H9 (cell line): Measurements from ENCODE around the gene EYA4. TPM values are rescaled to one million over a fixed set of nuclear protein-coding genes. Genes with fewer than 3 reads are reported as not detected.

ENCODE experiments used
- DNase-seq: peaks from one replicate; pipeline ENCODE4 v3.0.0-alpha.2; 2017
- H2AFZ ChIP-seq: one replicate; pipeline ENCODE4 v1.6.1; 2013; ENCODE audit warnings: mild to moderate bottlenecking, low read length, control low read depth, moderate library complexity
- H2AK5ac ChIP-seq: 2 replicates; pipeline ENCODE4 v1.6.1; 2013; ENCODE audit warnings: low read length, control low read depth, mixed read lengths; ENCODE audit not compliant: insufficient read length
- H2BK120ac ChIP-seq: one replicate; pipeline ENCODE4 v1.6.1; 2013; ENCODE audit warnings: low read depth, mild to moderate bottlenecking, low read length, control low read depth, inconsistent platforms; ENCODE audit not compliant: poor library complexity, severe bottlenecking
- H2BK12ac ChIP-seq: 2 replicates; pipeline ENCODE4 v1.6.1; 2013; ENCODE audit warnings: low read length, control low read depth, mixed read lengths, low read depth; ENCODE audit not compliant: insufficient read length
- H2BK15ac ChIP-seq: 2 replicates; pipeline ENCODE4 v1.6.1; 2013; ENCODE audit warnings: low read depth, low read length, control low read depth
- H2BK20ac ChIP-seq: one replicate; pipeline ENCODE4 v1.6.1; 2013; ENCODE audit warnings: low read depth, mild to moderate bottlenecking, low read length, control low read depth, inconsistent platforms; ENCODE audit not compliant: poor library complexity, severe bottlenecking
- H2BK5ac ChIP-seq: 2 replicates; pipeline ENCODE4 v1.6.1; 2013; ENCODE audit warnings: low read length, control low read depth, mixed read lengths; ENCODE audit not compliant: insufficient read length
- H3K14ac ChIP-seq: 2 replicates; pipeline ENCODE4 v1.6.1; 2013; ENCODE audit warnings: low read length, control low read depth; ENCODE audit not compliant: insufficient read depth
- H3K18ac ChIP-seq: 2 replicates; pipeline ENCODE4 v1.6.1; 2013; ENCODE audit warnings: low read depth, mild to moderate bottlenecking, mixed read lengths, low read length, control low read depth; ENCODE audit not compliant: insufficient read length
- H3K23ac ChIP-seq: 2 replicates; pipeline ENCODE4 v1.6.1; 2013; ENCODE audit warnings: low read length, control low read depth, mixed read lengths, low read depth; ENCODE audit not compliant: insufficient read length
- H3K23me2 ChIP-seq: 2 replicates; pipeline ENCODE4 v1.6.1; 2013; ENCODE audit warnings: low read depth, mild to moderate bottlenecking, mixed read lengths, low read length, control low read depth; ENCODE audit not compliant: insufficient read length, poor library complexity, severe bottlenecking
- H3K27ac ChIP-seq: 2 replicates; pipeline ENCODE4 v1.5.1; 2013; ENCODE audit warnings: low read length, control low read depth, mixed read lengths, low read depth; ENCODE audit not compliant: insufficient read length
- H3K27me3 ChIP-seq: 2 replicates; pipeline ENCODE4 v1.6.1; 2013; ENCODE audit warnings: low read length, control low read depth, inconsistent platforms; ENCODE audit not compliant: insufficient read depth
- H3K4ac ChIP-seq: 2 replicates; pipeline ENCODE4 v1.6.1; 2013; ENCODE audit warnings: low read depth, mild to moderate bottlenecking, control low read depth, inconsistent platforms, low read length, moderate library complexity
- H3K4me1 ChIP-seq: 2 replicates; pipeline ENCODE4 v1.6.1; 2013; ENCODE audit warnings: low read length, control low read depth, inconsistent platforms; ENCODE audit not compliant: insufficient read depth
- H3K4me2 ChIP-seq: 2 replicates; pipeline ENCODE4 v1.6.1; 2013; ENCODE audit warnings: low read length, control low read depth, mixed read lengths; ENCODE audit not compliant: insufficient read length, insufficient read depth
- H3K56ac ChIP-seq: 2 replicates; pipeline ENCODE4 v1.6.1; 2013; ENCODE audit warnings: low read depth, mild to moderate bottlenecking, mixed read lengths, low read length, control low read depth; ENCODE audit not compliant: insufficient read length
- H3K79me1 ChIP-seq: 2 replicates; pipeline ENCODE4 v1.6.1; 2013; ENCODE audit warnings: low read depth, mild to moderate bottlenecking, moderate library complexity, low read length, control low read depth, inconsistent platforms; ENCODE audit not compliant: insufficient read depth, poor library complexity, severe bottlenecking
- H3K79me2 ChIP-seq: 2 replicates; pipeline ENCODE4 v1.6.1; 2013; ENCODE audit warnings: low read length, control low read depth, inconsistent platforms; ENCODE audit not compliant: insufficient read depth
- H3K9ac ChIP-seq: 2 replicates; pipeline ENCODE4 v1.6.1; 2013; ENCODE audit warnings: low read length, control low read depth, mixed read lengths; ENCODE audit not compliant: insufficient read length; ENCODE audit errors: extremely low read depth
- H3K9me3 ChIP-seq: one replicate; pipeline ENCODE4 v1.6.1; 2013; ENCODE audit warnings: low read depth, low read length, inconsistent platforms; ENCODE audit not compliant: control insufficient read depth
- H3T11ph ChIP-seq: one replicate; pipeline ENCODE4 v1.6.1; 2013; ENCODE audit warnings: mild to moderate bottlenecking, low read length, control low read depth, inconsistent platforms
- H4K20me1 ChIP-seq: one replicate; pipeline ENCODE4 v1.6.1; 2013; ENCODE audit not compliant: control insufficient read depth, insufficient read length, insufficient read depth
- H4K5ac ChIP-seq: 2 replicates; pipeline ENCODE4 v1.6.1; 2013; ENCODE audit warnings: low read depth, mild to moderate bottlenecking, mixed read lengths, low read length, control low read depth; ENCODE audit not compliant: insufficient read length
- H4K8ac ChIP-seq: replicated peaks from 2 replicates; pipeline ENCODE4 v1.6.1; 2013; ENCODE audit warnings: low read length, control low read depth, mixed read lengths, low read depth; ENCODE audit not compliant: insufficient read length
- H4K91ac ChIP-seq: 2 replicates; pipeline ENCODE4 v1.6.1; 2013; ENCODE audit warnings: low read depth, mild to moderate bottlenecking, moderate library complexity, mixed read lengths, low read length, control low read depth; ENCODE audit not compliant: insufficient read length
- H3K27ac Mint-ChIP-seq, 3 experiments: 2 replicates in 2 of 3; 3 replicates in 1 of 3; pipeline ENCODE4 v1.8.0; 2020 to 2021; ENCODE audit warnings: mixed read lengths in 3 of 3, mild to moderate bottlenecking in 1 of 3, moderate library complexity in 1 of 3
- H3K27me3 Mint-ChIP-seq: 2 replicates; pipeline ENCODE4 v1.8.0; 2021; ENCODE audit warnings: low read depth, mild to moderate bottlenecking, moderate library complexity, mixed read lengths
- H3K36me3 Mint-ChIP-seq, 3 experiments: 2 replicates in 2 of 3; 3 replicates in 1 of 3; pipeline ENCODE4 v1.8.0; 2020 to 2021; ENCODE audit warnings: low read depth in 3 of 3, mixed read lengths in 3 of 3; ENCODE audit not compliant: insufficient read depth in 1 of 3
- H3K4me1 Mint-ChIP-seq, 2 experiments: 2 replicates each; pipeline ENCODE4 v1.8.0; 2020; ENCODE audit warnings: mixed read lengths in 2 of 2
- H3K4me3 Mint-ChIP-seq, 2 experiments: 2 replicates in 1 of 2; 3 replicates in 1 of 2; pipeline ENCODE4 v1.8.0; 2020 to 2021; ENCODE audit warnings: mild to moderate bottlenecking in 2 of 2, mixed read lengths in 2 of 2, moderate library complexity in 1 of 2
- H3K9me3 Mint-ChIP-seq, 2 experiments: 2 replicates in 1 of 2; 3 replicates in 1 of 2; pipeline ENCODE4 v1.8.0; 2020; ENCODE audit warnings: mild to moderate bottlenecking in 2 of 2, mixed read lengths in 2 of 2, moderate library complexity in 1 of 2
- CTCF ChIP-seq: fragments of 200-600 bp; sonication (generic); conservative IDR thresholded peaks from 3 replicates; pipeline ENCODE4 v1.8.0; 2021; ENCODE audit warnings: antibody characterized with exemption, mild to moderate bottlenecking
- WGBS: extraction: QIAGEN DNeasy Blood & Tissue Kit; methylation state at CpG from one replicate; pipeline ENCODE4 v1.1.7; 2013; ENCODE audit warnings: missing lambda C conversion rate, low lambda C conversion rate, mixed read lengths; ENCODE audit not compliant: insufficient read length; ENCODE audit errors: extremely low coverage; 5-methylcytosine and 5-hydroxymethylcytosine counted together
- total RNA-seq: library from RNA; stranded (reverse); gene quantifications from 2 replicates; pipeline ENCODE4 v1.2.1, GENCODE V29; 2021

Gene EYA4
- total RNA-seq, 1 experiment from 2014 or later: 0.26 TPM

- H3K27ac ChIP-seq: no peak overlapping the region
- no peak overlapping the region for H2BK5ac ChIP-seq
- DNase-seq: no peak
- no peaks in the 10 kb centered on the region for H3K23me2 ChIP-seq
- no peak overlapping the region for H3K23ac ChIP-seq
- H3K4me1 Mint-ChIP-seq: no peaks in the 10 kb centered on the region
- no peak for TF ChIP-seq CTCF
- no peak overlapping the region for H3K4ac ChIP-seq
- H3K18ac ChIP-seq: no peak overlapping the region
- no peak overlapping the region for H4K8ac ChIP-seq
- no peaks in the 10 kb centered on the region for H3K27me3 ChIP-seq
- no peak overlapping the region for H2BK120ac ChIP-seq
- H2AK5ac ChIP-seq: no peak overlapping the region
- no peak overlapping the region for H4K91ac ChIP-seq
- H2BK20ac ChIP-seq: no peak overlapping the region
- H3K4me2 ChIP-seq: no peak overlapping the region
- H3K56ac ChIP-seq: no peak overlapping the region
- no peaks in the 10 kb centered on the region for H3K4me1 ChIP-seq
- H4K5ac ChIP-seq: no peak overlapping the region
- H3K4me3 Mint-ChIP-seq: no peak overlapping the region
- no peaks in the 10 kb centered on the region for H3K9me3 Mint-ChIP-seq
- no peak overlapping the region for H3K27ac Mint-ChIP-seq
- no peaks in the 10 kb centered on the region for H3K36me3 Mint-ChIP-seq
- H4K20me1 ChIP-seq: no peaks in the 10 kb centered on the region
- 0 out of 2 replicates have a peak, but pooled peaks cover 2% of the 10 kb centered on the region for H3K27me3 Mint-ChIP-seq
- no peak overlapping the region for H2BK12ac ChIP-seq
- no peak overlapping the region for H2BK15ac ChIP-seq
- H3K14ac ChIP-seq: no peak overlapping the region
- WGBS: no CpG with 5 or more reads among the region's 4 CpGs
- no peak overlapping the region for H3T11ph ChIP-seq
- no peak overlapping the region for H2AFZ ChIP-seq
- no peak overlapping the region for H3K9ac ChIP-seq
- H3K79me2 ChIP-seq: no peaks in the 10 kb centered on the region
- H3K79me1 ChIP-seq: no peaks in the 10 kb centered on the region
- no peaks in the 10 kb centered on the region for H3K9me3 ChIP-seq
These were observed 23.9 kb downstream of the EYA4 start for GRCh38 chr6:133265066-133265465.
